ENCODE results near the gene NUDT17. TPM values are rescaled to one million over a fixed set of nuclear protein-coding genes. Genes with fewer than 3 reads are reported as not detected.

NUDT17 gene
- total RNA-seq, 1 donor from 2014 or later: 3.3 TPM

DNA sequence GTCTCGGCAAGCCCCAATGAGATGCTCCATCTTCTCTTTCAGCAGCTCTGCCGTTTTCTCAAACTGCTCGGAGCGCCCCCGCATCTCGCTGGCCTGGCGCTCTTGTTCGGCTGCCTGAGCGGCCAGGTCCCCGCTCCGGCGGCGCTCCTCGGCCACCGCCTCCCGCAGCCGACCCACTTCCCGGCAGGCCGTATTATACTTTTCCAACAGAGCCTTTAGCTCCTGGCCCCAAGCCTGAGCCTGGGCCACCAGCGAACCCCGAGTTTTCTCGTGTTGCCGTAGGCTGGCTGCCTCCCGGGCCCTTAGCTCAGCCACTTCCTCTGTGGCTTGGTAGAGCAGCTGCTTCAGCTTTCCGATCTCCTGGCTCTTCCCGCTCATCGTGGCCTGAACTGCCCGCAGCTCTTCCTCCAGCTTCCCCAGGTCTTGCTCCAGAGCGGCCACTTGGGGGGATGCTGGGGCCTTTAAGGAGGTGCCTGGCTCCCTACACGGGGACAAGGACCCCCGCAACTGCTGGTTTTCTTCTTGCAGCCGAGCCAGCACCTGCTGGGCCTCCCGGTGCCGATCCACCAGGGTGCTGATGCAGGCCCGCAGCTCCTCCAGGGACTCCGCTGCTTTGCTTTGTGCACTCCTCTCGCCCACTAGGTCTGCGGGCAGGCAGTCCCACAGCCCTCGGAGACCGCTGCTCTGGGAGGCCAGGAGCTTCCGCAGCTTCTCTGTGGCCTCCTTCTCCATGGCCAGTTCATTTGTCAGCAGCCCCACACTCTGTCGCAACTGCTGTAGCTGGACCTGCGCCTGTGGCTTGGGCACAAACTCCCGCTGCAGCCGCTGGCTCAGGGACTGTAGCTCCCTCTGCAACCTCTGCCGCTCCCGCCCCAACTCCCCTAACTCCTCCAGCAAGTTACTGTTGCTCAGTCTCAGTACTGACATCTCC, 26.8 kb downstream of the NUDT17 start:
- Histone ChIP-seq H3K9me3 (ENCODE audit: insufficient read depth, low read depth, low read length) (no peaks in the 10 kb centered on the region), H2AFZ (ENCODE audit: low read depth, low read length) (peak overlapping the region; percentile 87), H3K27ac (ENCODE audit: low read depth, low read length) (no peak overlapping the region), H3K9ac (ENCODE audit: low read length) (peak overlapping the region; percentile 77), H3K36me3 (ENCODE audit: insufficient read depth, low read length) (no peaks in the 10 kb centered on the region), H3K4me1 (ENCODE audit: insufficient read depth, low read length) (peaks cover 7% of the 10 kb centered on the region), H3K4me3 (ENCODE audit: insufficient read depth, low read depth, low read length) (peak overlapping the region; percentile 47), H3K79me2 (ENCODE audit: insufficient read depth, low read length) (no peaks in the 10 kb centered on the region), H3K4me2 (ENCODE audit: low read length) (peak overlapping the region; percentile 96), H3K27me3 (ENCODE audit: insufficient read depth, low read length) (peaks cover 2% of the 10 kb centered on the region), H4K20me1 (ENCODE audit: insufficient read depth, low read length) (no peaks in the 10 kb centered on the region)
- Mint-ChIP-seq H3K27me3 (ENCODE audit: low read depth, unreplicated experiment) (peaks cover 53% of the 10 kb centered on the region), H3K9me3 (ENCODE audit: unreplicated experiment) (peaks cover 6% of the 10 kb centered on the region), H3K4me1 (ENCODE audit: low read depth, unreplicated experiment) (no peaks in the 10 kb centered on the region), H3K27ac (ENCODE audit: unreplicated experiment) (no peak overlapping the region), H3K36me3 (ENCODE audit: low read depth, unreplicated experiment) (peaks cover 2% of the 10 kb centered on the region), H3K4me3 (ENCODE audit: unreplicated experiment) (no peak overlapping the region)
- TF ChIP-seq EZH2 (IDR thresholded peaks at IDR 0.05; ENCODE audit: insufficient read depth, low read length): no peak
- TF ChIP-seq, protein P1, sequence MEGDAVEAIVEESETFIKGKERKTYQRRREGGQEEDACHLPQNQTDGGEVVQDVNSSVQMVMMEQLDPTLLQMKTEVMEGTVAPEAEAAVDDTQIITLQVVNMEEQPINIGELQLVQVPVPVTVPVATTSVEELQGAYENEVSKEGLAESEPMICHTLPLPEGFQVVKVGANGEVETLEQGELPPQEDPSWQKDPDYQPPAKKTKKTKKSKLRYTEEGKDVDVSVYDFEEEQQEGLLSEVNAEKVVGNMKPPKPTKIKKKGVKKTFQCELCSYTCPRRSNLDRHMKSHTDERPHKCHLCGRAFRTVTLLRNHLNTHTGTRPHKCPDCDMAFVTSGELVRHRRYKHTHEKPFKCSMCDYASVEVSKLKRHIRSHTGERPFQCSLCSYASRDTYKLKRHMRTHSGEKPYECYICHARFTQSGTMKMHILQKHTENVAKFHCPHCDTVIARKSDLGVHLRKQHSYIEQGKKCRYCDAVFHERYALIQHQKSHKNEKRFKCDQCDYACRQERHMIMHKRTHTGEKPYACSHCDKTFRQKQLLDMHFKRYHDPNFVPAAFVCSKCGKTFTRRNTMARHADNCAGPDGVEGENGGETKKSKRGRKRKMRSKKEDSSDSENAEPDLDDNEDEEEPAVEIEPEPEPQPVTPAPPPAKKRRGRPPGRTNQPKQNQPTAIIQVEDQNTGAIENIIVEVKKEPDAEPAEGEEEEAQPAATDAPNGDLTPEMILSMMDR (IDR thresholded peaks at IDR 0.05; ENCODE audit: insufficient read depth, low read depth, low read length): no peak
- DNase-seq (ENCODE audit: low read depth) (peak; percentile 33), FAIRE-seq (no peak)

DNA sequence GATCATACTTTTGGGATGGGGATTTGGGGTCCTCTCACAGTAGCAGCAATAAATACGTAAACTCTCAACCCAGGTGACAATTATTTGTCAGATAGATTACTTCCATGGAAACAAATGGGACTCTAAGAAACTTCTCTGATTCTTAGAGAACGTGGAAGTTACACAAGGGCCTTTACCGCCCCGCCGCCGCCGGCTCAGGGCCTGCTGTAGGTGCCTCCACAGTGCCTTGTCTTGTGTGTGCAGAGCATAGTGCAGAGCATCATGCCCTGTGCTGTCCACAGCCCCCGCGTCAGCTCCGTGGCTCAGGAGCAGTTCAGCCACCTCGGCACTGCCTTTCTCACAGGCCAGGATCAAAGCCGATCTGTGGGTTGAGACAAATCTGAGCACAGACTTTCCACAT, 29.2 kb downstream of the NUDT17 start:
- H3K4me1 Mint-ChIP-seq (ENCODE audit: low read depth, unreplicated experiment): peaks cover 4% of the 10 kb centered on the region
- no peak for FAIRE-seq
- H3K9ac ChIP-seq (ENCODE audit: low read length): no peak overlapping the region
- H3K27me3 Mint-ChIP-seq (ENCODE audit: low read depth, unreplicated experiment): peaks cover 45% of the 10 kb centered on the region
- no peak for TF ChIP-seq EZH2 (IDR thresholded peaks at IDR 0.05; ENCODE audit: insufficient read depth, low read length)
- no peaks in the 10 kb centered on the region for H4K20me1 ChIP-seq (ENCODE audit: insufficient read depth, low read length)
- no peaks in the 10 kb centered on the region for H3K9me3 ChIP-seq (ENCODE audit: insufficient read depth, low read depth, low read length)
- H3K27ac ChIP-seq (ENCODE audit: low read depth, low read length): no peak overlapping the region
- no peak overlapping the region for H3K4me2 ChIP-seq (ENCODE audit: low read length)
- DNase-seq (ENCODE audit: low read depth): no peak
- no peak overlapping the region for H3K4me3 Mint-ChIP-seq (ENCODE audit: unreplicated experiment)
- peaks cover 7% of the 10 kb centered on the region for H3K4me1 ChIP-seq (ENCODE audit: insufficient read depth, low read length)
- peaks cover 2% of the 10 kb centered on the region for H3K36me3 Mint-ChIP-seq (ENCODE audit: low read depth, unreplicated experiment)
- no peak overlapping the region for H2AFZ ChIP-seq (ENCODE audit: low read depth, low read length)
- H3K9me3 Mint-ChIP-seq (ENCODE audit: unreplicated experiment): peaks cover 6% of the 10 kb centered on the region
- H3K27ac Mint-ChIP-seq (ENCODE audit: unreplicated experiment): no peak overlapping the region
- H3K79me2 ChIP-seq (ENCODE audit: insufficient read depth, low read length): no peaks in the 10 kb centered on the region
- H3K36me3 ChIP-seq (ENCODE audit: insufficient read depth, low read length): no peaks in the 10 kb centered on the region
- H3K4me3 ChIP-seq (ENCODE audit: insufficient read depth, low read depth, low read length): no peak overlapping the region
- peaks cover 2% of the 10 kb centered on the region for H3K27me3 ChIP-seq (ENCODE audit: insufficient read depth, low read length)

DNA sequence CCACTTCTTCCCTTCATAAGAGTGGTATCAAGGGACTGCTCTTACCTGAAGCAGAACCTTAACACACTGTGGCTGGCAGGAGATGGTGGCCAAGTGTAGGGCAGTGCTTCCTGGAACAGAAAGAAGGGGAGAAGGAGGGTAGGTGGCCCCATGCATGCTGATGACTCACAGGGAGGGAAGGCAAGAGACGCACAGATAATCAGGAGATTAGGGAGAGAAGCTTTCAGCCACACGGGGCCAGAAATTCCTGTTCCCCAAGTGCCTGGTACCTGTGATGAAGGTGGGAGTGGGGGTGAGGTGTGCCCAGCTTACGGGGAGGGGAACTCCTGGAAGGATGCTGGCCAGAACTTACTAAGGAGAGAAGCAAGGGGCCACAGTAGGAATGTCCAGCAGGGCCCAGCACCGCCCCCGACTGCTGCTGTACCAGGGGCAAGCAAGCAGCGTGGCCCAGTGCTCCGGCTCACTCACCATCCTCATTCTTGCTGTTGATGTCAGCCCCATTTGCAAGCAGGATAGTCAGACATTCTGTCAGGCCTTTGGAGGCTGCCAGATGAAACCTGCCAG, 32.6 kb downstream of the NUDT17 start:
- H3K27me3 ChIP-seq (ENCODE audit: insufficient read depth, low read length): peaks cover 6% of the 10 kb centered on the region
- H4K20me1 ChIP-seq (ENCODE audit: insufficient read depth, low read length): no peaks in the 10 kb centered on the region
- no peak for TF ChIP-seq EZH2 (IDR thresholded peaks at IDR 0.05; ENCODE audit: insufficient read depth, low read length)
- TF ChIP-seq, protein P1 (IDR thresholded peaks at IDR 0.05; ENCODE audit: insufficient read depth, low read depth, low read length): no peak
- H3K9ac ChIP-seq (ENCODE audit: low read length): no peak overlapping the region
- H3K4me3 Mint-ChIP-seq (ENCODE audit: unreplicated experiment): no peak overlapping the region
- H3K9me3 Mint-ChIP-seq (ENCODE audit: unreplicated experiment): peaks cover 6% of the 10 kb centered on the region
- H3K4me2 ChIP-seq (ENCODE audit: low read length): no peak overlapping the region
- H3K36me3 Mint-ChIP-seq (ENCODE audit: low read depth, unreplicated experiment): peaks cover under 1% of the 10 kb centered on the region
- no peaks in the 10 kb centered on the region for H3K4me1 ChIP-seq (ENCODE audit: insufficient read depth, low read length)
- no peaks in the 10 kb centered on the region for H3K79me2 ChIP-seq (ENCODE audit: insufficient read depth, low read length)
- DNase-seq (ENCODE audit: low read depth) (no peak), FAIRE-seq (no peak)
- peak overlapping the region; percentile 66 for H3K27ac Mint-ChIP-seq (ENCODE audit: unreplicated experiment)
- H3K27ac ChIP-seq (ENCODE audit: low read depth, low read length): no peak overlapping the region
- H2AFZ ChIP-seq (ENCODE audit: low read depth, low read length): no peak overlapping the region
- peaks cover 41% of the 10 kb centered on the region for H3K27me3 Mint-ChIP-seq (ENCODE audit: low read depth, unreplicated experiment)
- H3K4me1 Mint-ChIP-seq (ENCODE audit: low read depth, unreplicated experiment): peaks cover 7% of the 10 kb centered on the region
- no peaks in the 10 kb centered on the region for H3K36me3 ChIP-seq (ENCODE audit: insufficient read depth, low read length)
- H3K9me3 ChIP-seq (ENCODE audit: insufficient read depth, low read depth, low read length): no peaks in the 10 kb centered on the region
- no peak overlapping the region for H3K4me3 ChIP-seq (ENCODE audit: insufficient read depth, low read depth, low read length)

Data from astrocyte (in vitro differentiated cells and primary cell).